ENCODE data around the gene ITGA1.
"Not testable (repeated sequence)": the region's sequence is repeated elsewhere in the genome, so short reads cannot be mapped to it uniquely, and the experiment has no call there.

ITGA1 gene

DNA sequence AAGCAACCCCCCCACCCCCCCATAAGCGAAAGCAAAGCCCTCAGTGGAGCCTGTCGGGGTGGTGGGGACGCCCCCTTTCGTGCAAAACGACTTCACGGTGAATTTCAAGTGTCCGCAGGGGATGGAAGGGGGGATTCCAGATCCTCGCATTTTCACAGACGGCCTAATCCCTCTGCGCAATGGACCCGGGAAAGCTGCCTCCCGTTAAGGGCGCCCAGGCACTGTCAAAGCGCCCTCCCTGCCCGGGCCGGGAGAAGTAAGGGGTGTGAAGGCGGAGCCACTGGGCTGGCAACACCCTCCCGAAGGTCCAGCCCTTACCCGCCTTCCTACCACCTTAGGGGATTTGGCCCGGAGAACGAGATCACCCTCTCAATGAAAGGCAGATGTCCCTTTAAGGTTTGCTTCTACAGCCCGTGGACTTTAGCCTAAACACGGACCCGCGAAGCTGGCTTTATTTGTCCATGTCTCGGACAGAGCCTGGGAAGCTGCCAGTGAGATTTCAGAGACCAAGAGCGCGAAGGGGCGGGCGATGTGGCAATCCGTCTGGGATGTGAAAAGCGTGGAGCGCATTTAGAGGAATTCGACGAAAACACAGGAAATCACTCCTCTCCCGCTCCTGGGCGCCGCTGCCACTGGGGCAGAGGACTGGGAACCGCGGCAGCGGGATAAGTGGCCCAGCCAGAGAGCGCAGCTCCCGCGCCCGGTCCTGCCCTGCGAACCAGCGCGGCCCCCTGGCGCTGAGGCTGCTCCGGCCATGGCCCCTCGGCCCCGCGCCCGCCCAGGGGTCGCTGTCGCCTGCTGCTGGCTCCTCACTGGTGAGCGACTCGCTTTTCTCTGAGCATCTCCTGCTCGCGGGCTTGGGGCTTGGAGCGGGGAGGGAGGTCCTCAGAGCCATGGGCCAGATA lies at the start of gene ITGA1, which contains the start of gene PELO:
TSS of gene ITGA1 (plus strand) at position 317 of the 905 bp plus-strand sequence. CDS start at position 755, 438 bp downstream.
TSS of gene PELO (plus strand) at position 317 of the 905 bp plus-strand sequence. CDS start 12,479 bp downstream, outside the sequence.
- Histone ChIP-seq H3K4me1 (ENCODE audit: control insufficient read depth in 5 of 5, insufficient read depth in 5 of 5, low read length in 5 of 5) (peaks cover 0 to 37% (median 30%) of the 10 kb centered on the region in 5 donors), H3K4me3 (ENCODE audit: low read depth in 1 of 5, low read length in 5 of 5) (peak within 1 kb of the TSS; percentile 78 to 94 (median 84)), H3K27me3 (ENCODE audit: control insufficient read depth in 5 of 5, insufficient read depth in 4 of 5, low read length in 5 of 5) (no peaks in the 10 kb centered on the region), H3K9ac (ENCODE audit: low read length in 5 of 5) (peak within 1 kb of the TSS; percentile 78 to 95 (median 83)), H3K27ac (ENCODE audit: low read depth, low read length) (peak within 1 kb of the TSS; percentile 89), H3K9me3 (ENCODE audit: control insufficient read depth in 5 of 5, low read length in 5 of 5) (no peaks in the 10 kb centered on the region), H3K36me3 (ENCODE audit: control insufficient read depth in 5 of 5, insufficient read depth in 5 of 5, low read length in 5 of 5) (no peaks in the 10 kb centered on the region)

- Histone ChIP-seq H3K4me1 (ENCODE audit: control insufficient read depth in 5 of 5, insufficient read depth in 5 of 5, low read length in 5 of 5) (peaks cover 0 to 4% (median 0%) of the 10 kb centered on the region in 5 donors), H3K9me3 (ENCODE audit: control insufficient read depth in 5 of 5, low read length in 5 of 5) (peaks cover 0 to 2% (median 0%) of the 10 kb centered on the region in 5 donors), H3K27ac (ENCODE audit: low read depth, low read length) (no peak overlapping the region), H3K36me3 (ENCODE audit: control insufficient read depth in 5 of 5, insufficient read depth in 5 of 5, low read length in 5 of 5) (no peaks in the 10 kb centered on the region), H3K27me3 (ENCODE audit: control insufficient read depth in 5 of 5, insufficient read depth in 4 of 5, low read length in 5 of 5) (no peaks in the 10 kb centered on the region), H3K9ac (ENCODE audit: low read length in 5 of 5) (no peak overlapping the region), H3K4me3 (ENCODE audit: low read depth in 1 of 5, low read length in 5 of 5) (no peak overlapping the region)
Observed at GRCh38 chr5:52738095-52738506, 49.6 kb upstream of the ITGA1 start.

- H3K27ac ChIP-seq (ENCODE audit: low read depth, low read length) = no peak overlapping the region
- no peak overlapping the region for H3K9ac ChIP-seq (ENCODE audit: low read length in 5 of 5)
- H3K4me1 ChIP-seq (ENCODE audit: control insufficient read depth in 5 of 5, insufficient read depth in 5 of 5, low read length in 5 of 5) = peaks cover 0 to 23% (median 6%) of the 10 kb centered on the region in 5 donors
Observed at GRCh38 chr5:52740007-52740406, 47.7 kb upstream of the ITGA1 start.

GRCh38 chr5:52743012-52743411 lies 44.7 kb upstream of the ITGA1 start:
- H3K9me3 ChIP-seq (ENCODE audit: control insufficient read depth in 5 of 5, low read length in 5 of 5) = no peaks in the 10 kb centered on the region
- H3K4me3 ChIP-seq (ENCODE audit: low read depth in 1 of 5, low read length in 5 of 5) = no peak overlapping the region
- peaks cover 0 to 24% (median 6%) of the 10 kb centered on the region in 5 donors for H3K4me1 ChIP-seq (ENCODE audit: control insufficient read depth in 5 of 5, insufficient read depth in 5 of 5, low read length in 5 of 5)
- H3K36me3 ChIP-seq (ENCODE audit: control insufficient read depth in 5 of 5, insufficient read depth in 5 of 5, low read length in 5 of 5) = no peaks in the 10 kb centered on the region
- no peaks in the 10 kb centered on the region for H3K27me3 ChIP-seq (ENCODE audit: control insufficient read depth in 5 of 5, insufficient read depth in 4 of 5, low read length in 5 of 5)
- H3K9ac ChIP-seq (ENCODE audit: low read length in 5 of 5) = no peak overlapping the region
- H3K27ac ChIP-seq (ENCODE audit: low read depth, low read length) = no peak overlapping the region

More at GRCh38 chr5:52740007-52740406, 47.7 kb upstream of the ITGA1 start:
- no peaks in the 10 kb centered on the region for H3K27me3 ChIP-seq (ENCODE audit: control insufficient read depth in 5 of 5, insufficient read depth in 4 of 5, low read length in 5 of 5)
- no peak overlapping the region for H3K4me3 ChIP-seq (ENCODE audit: low read depth in 1 of 5, low read length in 5 of 5)
- H3K9me3 ChIP-seq (ENCODE audit: control insufficient read depth in 5 of 5, low read length in 5 of 5) = peaks cover 0 to 2% (median 0%) of the 10 kb centered on the region in 5 donors
- no peaks in the 10 kb centered on the region for H3K36me3 ChIP-seq (ENCODE audit: control insufficient read depth in 5 of 5, insufficient read depth in 5 of 5, low read length in 5 of 5)

DNA sequence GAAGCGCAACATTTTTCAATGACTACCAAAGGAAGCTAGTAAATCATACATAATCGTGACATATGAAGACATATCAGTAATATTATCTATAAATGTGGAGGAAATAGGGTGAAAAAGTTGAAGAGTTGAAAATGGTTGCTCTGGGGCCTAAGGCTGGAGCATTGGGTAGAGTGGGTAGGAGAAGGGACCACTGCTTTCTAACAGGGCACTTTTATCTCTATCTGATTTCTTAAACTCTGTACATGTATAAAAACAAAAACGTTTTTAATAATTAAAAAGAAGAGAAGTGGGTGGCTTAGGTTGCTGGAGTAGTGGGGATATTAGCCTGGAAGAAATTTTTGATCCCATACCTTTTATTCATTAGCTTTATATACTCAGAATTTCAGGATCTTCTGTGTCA lies 44.2 kb upstream of the ITGA1 start:
- Histone ChIP-seq H3K4me1 (ENCODE audit: control insufficient read depth in 5 of 5, insufficient read depth in 5 of 5, low read length in 5 of 5) (peaks cover 0 to 24% (median 6%) of the 10 kb centered on the region in 5 donors), H3K36me3 (ENCODE audit: control insufficient read depth in 5 of 5, insufficient read depth in 5 of 5, low read length in 5 of 5) (no peaks in the 10 kb centered on the region), H3K4me3 (ENCODE audit: low read depth in 1 of 5, low read length in 5 of 5) (no peak overlapping the region), H3K9ac (ENCODE audit: low read length in 5 of 5) (no peak overlapping the region), H3K9me3 (ENCODE audit: control insufficient read depth in 5 of 5, low read length in 5 of 5) (no peaks in the 10 kb centered on the region), H3K27ac (ENCODE audit: low read depth, low read length) (peak overlapping the region; percentile 49), H3K27me3 (ENCODE audit: control insufficient read depth in 5 of 5, insufficient read depth in 4 of 5, low read length in 5 of 5) (no peaks in the 10 kb centered on the region)

DNA sequence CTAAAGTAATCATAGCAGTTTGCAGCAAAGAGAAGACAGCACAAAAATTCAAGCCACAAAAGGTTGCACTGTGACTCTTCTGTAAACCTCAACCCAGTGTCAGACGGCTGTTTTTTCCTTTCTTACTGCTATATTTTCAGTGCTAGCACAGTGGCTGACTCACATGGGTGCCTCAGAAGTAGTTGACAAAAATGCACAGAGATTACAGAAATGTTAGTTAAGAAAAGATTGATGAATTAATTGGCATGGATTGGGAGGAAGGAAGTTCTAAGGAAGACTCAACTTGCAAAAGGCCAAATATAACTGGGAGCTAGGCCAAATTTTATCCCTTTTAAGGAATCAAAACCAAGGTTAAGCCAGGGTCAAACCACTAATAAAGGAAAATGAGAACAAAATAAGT lies 43.7 kb upstream of the ITGA1 start:
- no peaks in the 10 kb centered on the region for H3K36me3 ChIP-seq (ENCODE audit: control insufficient read depth in 5 of 5, insufficient read depth in 5 of 5, low read length in 5 of 5)
- no peak overlapping the region for H3K9ac ChIP-seq (ENCODE audit: low read length in 5 of 5)
- H3K4me3 ChIP-seq (ENCODE audit: low read depth in 1 of 5, low read length in 5 of 5) = no peak overlapping the region
- H3K27ac ChIP-seq (ENCODE audit: low read depth, low read length) = no peak overlapping the region
- H3K4me1 ChIP-seq (ENCODE audit: control insufficient read depth in 5 of 5, insufficient read depth in 5 of 5, low read length in 5 of 5) = peaks cover 0 to 24% (median 6%) of the 10 kb centered on the region in 5 donors
- H3K9me3 ChIP-seq (ENCODE audit: control insufficient read depth in 5 of 5, low read length in 5 of 5) = no peaks in the 10 kb centered on the region
- no peaks in the 10 kb centered on the region for H3K27me3 ChIP-seq (ENCODE audit: control insufficient read depth in 5 of 5, insufficient read depth in 4 of 5, low read length in 5 of 5)

GRCh38 chr5:52744867-52745458 lies 42.8 kb upstream of the ITGA1 start:
- not testable (repeated sequence) for H3K36me3 ChIP-seq (ENCODE audit: control insufficient read depth in 5 of 5, insufficient read depth in 5 of 5, low read length in 5 of 5); H3K27ac ChIP-seq (ENCODE audit: low read depth, low read length); H3K9me3 ChIP-seq (ENCODE audit: control insufficient read depth in 5 of 5, low read length in 5 of 5); H3K9ac ChIP-seq (ENCODE audit: low read length in 5 of 5); H3K27me3 ChIP-seq (ENCODE audit: control insufficient read depth in 5 of 5, insufficient read depth in 4 of 5, low read length in 5 of 5); H3K4me3 ChIP-seq (ENCODE audit: low read depth in 1 of 5, low read length in 5 of 5)
- H3K4me1 ChIP-seq (ENCODE audit: control insufficient read depth in 5 of 5, insufficient read depth in 5 of 5, low read length in 5 of 5) = peaks cover 0 to 24% (median 6%) of the 10 kb centered on the region in 5 donors

GRCh38 chr5:52746539-52746938 lies 41.2 kb upstream of the ITGA1 start:
- H3K36me3 ChIP-seq (ENCODE audit: control insufficient read depth in 5 of 5, insufficient read depth in 5 of 5, low read length in 5 of 5) = no peaks in the 10 kb centered on the region
- no peak overlapping the region for H3K27ac ChIP-seq (ENCODE audit: low read depth, low read length)
- no peak overlapping the region for H3K4me3 ChIP-seq (ENCODE audit: low read depth in 1 of 5, low read length in 5 of 5)
- no peaks in the 10 kb centered on the region for H3K27me3 ChIP-seq (ENCODE audit: control insufficient read depth in 5 of 5, insufficient read depth in 4 of 5, low read length in 5 of 5)
- H3K9me3 ChIP-seq (ENCODE audit: control insufficient read depth in 5 of 5, low read length in 5 of 5) = no peaks in the 10 kb centered on the region
- peaks cover 0 to 21% (median 6%) of the 10 kb centered on the region in 5 donors for H3K4me1 ChIP-seq (ENCODE audit: control insufficient read depth in 5 of 5, insufficient read depth in 5 of 5, low read length in 5 of 5)
- no peak overlapping the region for H3K9ac ChIP-seq (ENCODE audit: low read length in 5 of 5)

DNA sequence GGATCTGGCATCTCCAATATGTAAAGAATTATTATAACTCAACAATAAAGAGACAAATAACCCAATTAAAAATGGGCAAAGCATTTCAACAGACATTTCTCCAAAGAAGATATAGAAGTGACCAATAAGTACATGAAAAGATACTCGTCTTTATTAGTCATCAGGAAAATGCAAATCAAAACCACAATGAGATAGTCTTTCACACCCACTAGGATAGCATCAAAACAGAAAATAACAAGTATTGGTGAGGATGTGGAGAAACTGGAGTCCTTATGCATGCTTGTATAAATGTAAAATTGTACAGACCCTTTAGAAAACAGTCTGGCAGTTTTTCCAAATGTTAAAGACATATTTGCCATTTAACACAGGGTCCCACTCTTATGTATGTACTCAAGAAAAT lies 39.1 kb upstream of the ITGA1 start:
- H3K27ac ChIP-seq (ENCODE audit: low read depth, low read length) = no peak overlapping the region
- H3K36me3 ChIP-seq (ENCODE audit: control insufficient read depth in 5 of 5, insufficient read depth in 5 of 5, low read length in 5 of 5) = no peaks in the 10 kb centered on the region
- no peak overlapping the region for H3K9ac ChIP-seq (ENCODE audit: low read length in 5 of 5)
- no peak overlapping the region for H3K4me3 ChIP-seq (ENCODE audit: low read depth in 1 of 5, low read length in 5 of 5)
- H3K9me3 ChIP-seq (ENCODE audit: control insufficient read depth in 5 of 5, low read length in 5 of 5) = no peaks in the 10 kb centered on the region
- H3K27me3 ChIP-seq (ENCODE audit: control insufficient read depth in 5 of 5, insufficient read depth in 4 of 5, low read length in 5 of 5) = no peaks in the 10 kb centered on the region
- peaks cover 0 to 15% (median 6%) of the 10 kb centered on the region in 5 donors for H3K4me1 ChIP-seq (ENCODE audit: control insufficient read depth in 5 of 5, insufficient read depth in 5 of 5, low read length in 5 of 5)

DNA sequence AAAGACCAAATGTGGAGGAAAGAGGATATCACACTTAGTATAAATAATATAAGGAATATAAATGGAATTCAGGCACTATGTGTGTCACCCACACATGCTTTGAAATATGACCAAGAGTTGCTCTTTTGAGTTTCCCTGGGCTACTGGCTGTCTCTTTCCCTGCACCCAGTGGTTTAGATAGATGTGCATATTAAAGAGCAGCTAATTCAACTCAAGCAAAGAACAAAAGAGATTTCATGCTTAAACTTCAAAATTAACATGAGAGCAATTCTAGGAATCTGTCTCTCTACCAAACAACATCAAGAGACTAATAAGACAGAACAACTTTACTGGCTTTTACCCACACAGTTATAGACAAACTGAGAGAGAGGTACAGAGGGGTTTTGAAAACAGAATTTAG lies 38.0 kb upstream of the ITGA1 start:
- Histone ChIP-seq H3K9ac (ENCODE audit: low read length in 5 of 5) (no peak overlapping the region), H3K27ac (ENCODE audit: low read depth, low read length) (no peak overlapping the region), H3K4me3 (ENCODE audit: low read depth in 1 of 5, low read length in 5 of 5) (no peak overlapping the region), H3K36me3 (ENCODE audit: control insufficient read depth in 5 of 5, insufficient read depth in 5 of 5, low read length in 5 of 5) (no peaks in the 10 kb centered on the region), H3K9me3 (ENCODE audit: control insufficient read depth in 5 of 5, low read length in 5 of 5) (no peaks in the 10 kb centered on the region), H3K27me3 (ENCODE audit: control insufficient read depth in 5 of 5, insufficient read depth in 4 of 5, low read length in 5 of 5) (no peaks in the 10 kb centered on the region), H3K4me1 (ENCODE audit: control insufficient read depth in 5 of 5, insufficient read depth in 5 of 5, low read length in 5 of 5) (peaks cover 0 to 4% (median 0%) of the 10 kb centered on the region in 5 donors)

Data from subcutaneous abdominal adipose tissue (tissue), 5 donors.